ENCODE measurements around the gene AHNAK. TPM values are rescaled to one million over a fixed set of nuclear protein-coding genes. Genes with fewer than 3 reads are reported as not detected.
"Not testable (repeated sequence)": the region's sequence is repeated elsewhere in the genome, so short reads cannot be mapped to it uniquely, and the experiment has no call there.

Gene AHNAK
- polyA plus RNA-seq, 4 donors, result 189 to 439 (median 222) TPM

- no peak for DNase-seq (ENCODE audit: low read depth in 4 of 4, low spot score in 3 of 4)
These were observed 46.5 kb downstream of the AHNAK start for GRCh38 chr11:62499944-62500649.

- DNase-seq (ENCODE audit: low read depth in 4 of 4, low spot score in 3 of 4), result not testable (repeated sequence)
These were observed 47.2 kb downstream of the AHNAK start for GRCh38 chr11:62499311-62499943.

GRCh38 chr11:62498492-62499286 lies 47.9 kb downstream of the AHNAK start:
- DNase-seq (ENCODE audit: low read depth in 4 of 4, low spot score in 3 of 4), result no peak

- no peak for DNase-seq (ENCODE audit: low read depth in 4 of 4, low spot score in 3 of 4)
These were observed 48.6 kb downstream of the AHNAK start for GRCh38 chr11:62498031-62498430.

GRCh38 chr11:62497132-62497801 lies 49.3 kb downstream of the AHNAK start:
- DNase-seq (ENCODE audit: low read depth in 4 of 4, low spot score in 3 of 4), result no peak

GRCh38 chr11:62496676-62497075 lies 49.9 kb downstream of the AHNAK start:
- no peak for DNase-seq (ENCODE audit: low read depth in 4 of 4, low spot score in 3 of 4)

- no peak for DNase-seq (ENCODE audit: low read depth in 4 of 4, low spot score in 3 of 4)
These were observed 52.4 kb downstream of the AHNAK start for GRCh38 chr11:62494246-62494645.

GRCh38 chr11:62493801-62494200 lies 52.8 kb downstream of the AHNAK start:
- no peak for DNase-seq (ENCODE audit: low read depth in 4 of 4, low spot score in 3 of 4)

GRCh38 chr11:62492586-62492985 lies 54.0 kb downstream of the AHNAK start:
- no peak for DNase-seq (ENCODE audit: low read depth in 4 of 4, low spot score in 3 of 4)

GRCh38 chr11:62491571-62492329 lies 54.9 kb downstream of the AHNAK start:
- no peak for DNase-seq (ENCODE audit: low read depth in 4 of 4, low spot score in 3 of 4)

- DNase-seq (ENCODE audit: low read depth in 4 of 4, low spot score in 3 of 4), result no peak
These were observed 57.4 kb downstream of the AHNAK start for GRCh38 chr11:62489204-62489603.

GRCh38 chr11:62487738-62488551 lies 58.7 kb downstream of the AHNAK start:
- DNase-seq (ENCODE audit: low read depth in 4 of 4, low spot score in 3 of 4), result no peak

GRCh38 chr11:62487136-62487535 lies 59.5 kb downstream of the AHNAK start:
- no peak for DNase-seq (ENCODE audit: low read depth in 4 of 4, low spot score in 3 of 4)

GRCh38 chr11:62484352-62484751 lies 62.3 kb downstream of the AHNAK start:
- no peak for DNase-seq (ENCODE audit: low read depth in 4 of 4, low spot score in 3 of 4)

GRCh38 chr11:62482753-62483152 lies 63.9 kb downstream of the AHNAK start:
- DNase-seq (ENCODE audit: low read depth in 4 of 4, low spot score in 3 of 4), result no peak

- DNase-seq (ENCODE audit: low read depth in 4 of 4, low spot score in 3 of 4), result no peak
These were observed 66.9 kb downstream of the AHNAK start for GRCh38 chr11:62479631-62480201.

GRCh38 chr11:62477927-62478326 lies 68.7 kb downstream of the AHNAK start:
- no peak for DNase-seq (ENCODE audit: low read depth in 4 of 4, low spot score in 3 of 4)

- DNase-seq (ENCODE audit: low read depth in 4 of 4, low spot score in 3 of 4), result no peak
These were observed 74.3 kb downstream of the AHNAK start for GRCh38 chr11:62472063-62472884.
